Fibroblast of lung (primary cell): ENCODE data around the gene CFAP73.

ENCODE experiments used
- CTCF ChIP-seq, 2 donors: IDR thresholded peaks in 1 of 2; conservative IDR thresholded peaks in 1 of 2; 1 replicate in 1 of 2; 2 replicates in 1 of 2; pipeline ENCODE4 v1.5.1; 2011 to 2012; ENCODE audit warnings: low read length in 2 of 2, control low read depth in 1 of 2, inconsistent platforms in 1 of 2, low read depth in 1 of 2, mild to moderate bottlenecking in 1 of 2
- EZH2 ChIP-seq: IDR thresholded peaks from 2 replicates; pipeline ENCODE4 v1.5.1; 2012; ENCODE audit warnings: low read length, control low read depth, mild to moderate bottlenecking; ENCODE audit errors: missing control alignments

- TF ChIP-seq CTCF (conservative IDR thresholded peaks at IDR 0.05 in 1 of 2, IDR thresholded peaks at IDR 0.05 in 1 of 2; ENCODE audit: low read depth in 1 of 2, low read length in 2 of 2) (no peak), EZH2 (no peak)
Observed at GRCh38 chr12:113112043-113112899, 37.3 kb upstream of the CFAP73 start.
